ENCODE measurements around the gene CKAP5.

Gene CKAP5

GRCh38 chr11:46868912-46869311, 22.8 kb upstream of the CKAP5 start:
- TF ChIP-seq CTCF (IDR thresholded peaks at IDR 0.05; ENCODE audit: low read depth, low read length, poor library complexity, severe bottlenecking) (no peak), EZH2phosphoT487 (IDR thresholded peaks at IDR 0.05; ENCODE audit: borderline replicate concordance, low read length) (no peak)
- H3K4me3 ChIP-seq (ENCODE audit: low read length): no peak overlapping the region
- H3K27ac ChIP-seq (ENCODE audit: low read depth, low read length): no peak overlapping the region
- no peaks in the 10 kb centered on the region for H3K9me3 ChIP-seq (ENCODE audit: control insufficient read depth, insufficient read depth, low read length)
- H3K9me2 ChIP-seq (replicated peaks; ENCODE audit: control insufficient read depth, low read length): no peaks in the 10 kb centered on the region
- no peaks in the 10 kb centered on the region for H3K27me3 ChIP-seq (ENCODE audit: control insufficient read depth, low read length)
- no peaks in the 10 kb centered on the region for H3F3A ChIP-seq (ENCODE audit: control insufficient read depth, insufficient read depth)
- H4K20me1 ChIP-seq (ENCODE audit: control insufficient read depth, insufficient read depth, low read depth, low read length): no peaks in the 10 kb centered on the region
- H3K36me3 ChIP-seq (ENCODE audit: control insufficient read depth, low read length): peaks cover 24% of the 10 kb centered on the region
- H3K4me2 ChIP-seq (ENCODE audit: low read length): no peak overlapping the region
- no peaks in the 10 kb centered on the region for H3K79me2 ChIP-seq (ENCODE audit: control insufficient read depth, low read length)
- no peaks in the 10 kb centered on the region for H3K4me1 ChIP-seq (ENCODE audit: control insufficient read depth, low read length)

GRCh38 chr11:46865340-46865739, 19.3 kb upstream of the CKAP5 start:
- no peak overlapping the region for H3K4me2 ChIP-seq (ENCODE audit: low read length)
- H4K20me1 ChIP-seq (ENCODE audit: control insufficient read depth, insufficient read depth, low read depth, low read length): no peaks in the 10 kb centered on the region
- no peak for TF ChIP-seq EZH2phosphoT487 (IDR thresholded peaks at IDR 0.05; ENCODE audit: borderline replicate concordance, low read length)
- no peak for TF ChIP-seq CTCF (IDR thresholded peaks at IDR 0.05; ENCODE audit: low read depth, low read length, poor library complexity, severe bottlenecking)
- no peaks in the 10 kb centered on the region for H3K27me3 ChIP-seq (ENCODE audit: control insufficient read depth, low read length)
- peaks cover 29% of the 10 kb centered on the region for H3K36me3 ChIP-seq (ENCODE audit: control insufficient read depth, low read length)
- no peaks in the 10 kb centered on the region for H3K9me3 ChIP-seq (ENCODE audit: control insufficient read depth, insufficient read depth, low read length)
- H3K79me2 ChIP-seq (ENCODE audit: control insufficient read depth, low read length): no peaks in the 10 kb centered on the region
- H3F3A ChIP-seq (ENCODE audit: control insufficient read depth, insufficient read depth): no peaks in the 10 kb centered on the region
- no peak overlapping the region for H3K4me3 ChIP-seq (ENCODE audit: low read length)
- H3K9me2 ChIP-seq (replicated peaks; ENCODE audit: control insufficient read depth, low read length): no peaks in the 10 kb centered on the region
- peaks cover 7% of the 10 kb centered on the region for H3K4me1 ChIP-seq (ENCODE audit: control insufficient read depth, low read length)
- H3K27ac ChIP-seq (ENCODE audit: low read depth, low read length): no peak overlapping the region

- Histone ChIP-seq H3K27ac (ENCODE audit: low read depth, low read length) (no peak overlapping the region), H4K20me1 (ENCODE audit: control insufficient read depth, insufficient read depth, low read depth, low read length) (no peaks in the 10 kb centered on the region), H3K4me2 (ENCODE audit: low read length) (no peak overlapping the region), H3F3A (ENCODE audit: control insufficient read depth, insufficient read depth) (no peaks in the 10 kb centered on the region), H3K9me3 (ENCODE audit: control insufficient read depth, insufficient read depth, low read length) (no peaks in the 10 kb centered on the region), H3K79me2 (ENCODE audit: control insufficient read depth, low read length) (no peaks in the 10 kb centered on the region), H3K9me2 (replicated peaks; ENCODE audit: control insufficient read depth, low read length) (no peaks in the 10 kb centered on the region), H3K36me3 (ENCODE audit: control insufficient read depth, low read length) (peaks cover 25% of the 10 kb centered on the region), H3K4me1 (ENCODE audit: control insufficient read depth, low read length) (peaks cover 7% of the 10 kb centered on the region), H3K4me3 (ENCODE audit: low read length) (no peak overlapping the region), H3K27me3 (ENCODE audit: control insufficient read depth, low read length) (no peaks in the 10 kb centered on the region)
- no peak for TF ChIP-seq CTCF (IDR thresholded peaks at IDR 0.05; ENCODE audit: low read depth, low read length, poor library complexity, severe bottlenecking)
- no peak for TF ChIP-seq EZH2phosphoT487 (IDR thresholded peaks at IDR 0.05; ENCODE audit: borderline replicate concordance, low read length)
Measured at GRCh38 chr11:46860218-46860617, 14.1 kb upstream of the CKAP5 start.

Measured in DOHH2 (cell line).